GM11168 (cell line): Measurements from ENCODE around the gene FBF1.
"Not testable (repeated sequence)": the region's sequence is repeated elsewhere in the genome, so short reads cannot be mapped to it uniquely, and the experiment has no call there.

Experiments used
- in situ Hi-C: fragments of 300-500 bp; cut with MboI; formaldehyde crosslinking; loops from one replicate; pipeline ENCODE4 v1.12.0; 2022; ENCODE audit warnings: low sequenced_read_pairs; ENCODE audit not compliant: unreplicated experiment

FBF1 gene

GRCh38 chr17:75899767-75900468 is 40.9 kb downstream of the FBF1 start:
- in situ Hi-C loops, result loop anchor here (25.0 kb wide), 1 partner anchor 412 kb away; the partner anchor contains the start of gene QRICH2

DNA sequence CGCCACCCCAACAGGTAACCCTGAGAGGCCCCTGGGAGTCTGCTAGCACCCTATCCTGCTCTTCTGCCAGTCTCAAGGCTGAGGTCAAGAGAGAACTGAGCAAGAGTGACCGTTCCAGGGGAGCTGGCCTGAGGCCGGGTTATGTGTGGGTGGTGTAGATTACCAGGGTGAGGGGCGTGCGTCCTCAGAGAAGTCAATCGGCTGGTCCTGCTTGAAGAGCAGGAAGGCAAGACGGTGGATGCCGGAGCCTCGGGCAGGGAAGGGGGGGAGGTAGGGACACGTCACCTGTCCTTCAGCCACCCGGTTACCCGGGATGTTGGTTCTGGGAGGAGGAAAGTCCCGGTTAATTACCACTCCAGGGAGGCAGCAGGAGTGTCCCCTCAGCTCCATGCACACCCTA is 41.5 kb downstream of the FBF1 start:
- in situ Hi-C loops, result no loop called here

DNA sequence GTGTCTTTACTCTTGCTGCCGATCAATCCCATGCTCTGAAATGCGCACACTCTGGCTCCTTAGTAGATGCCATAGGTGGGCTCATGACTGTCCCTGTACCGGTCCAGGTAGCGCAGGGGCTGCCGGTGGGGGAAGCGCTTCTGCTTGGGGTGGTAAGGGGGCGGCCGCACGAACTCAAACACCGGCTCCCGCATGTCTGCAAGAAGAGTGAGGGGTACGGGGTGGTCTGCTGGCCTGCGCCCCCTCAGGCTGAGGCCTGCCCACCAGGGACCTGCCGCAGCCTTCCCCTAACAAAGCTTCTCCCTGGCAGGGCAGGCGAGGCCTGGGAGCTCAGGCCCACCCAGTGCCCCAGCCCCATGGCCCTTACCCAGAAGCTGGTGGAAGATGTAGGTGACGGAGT is 42.1 kb downstream of the FBF1 start:
- in situ Hi-C loops, result no loop called here

- in situ Hi-C loops, result no loop called here
These were observed 42.8 kb downstream of the FBF1 start for GRCh38 chr17:75898065-75898464.

- in situ Hi-C loops, result no loop called here
These were observed 43.5 kb downstream of the FBF1 start for GRCh38 chr17:75897160-75898019.

DNA sequence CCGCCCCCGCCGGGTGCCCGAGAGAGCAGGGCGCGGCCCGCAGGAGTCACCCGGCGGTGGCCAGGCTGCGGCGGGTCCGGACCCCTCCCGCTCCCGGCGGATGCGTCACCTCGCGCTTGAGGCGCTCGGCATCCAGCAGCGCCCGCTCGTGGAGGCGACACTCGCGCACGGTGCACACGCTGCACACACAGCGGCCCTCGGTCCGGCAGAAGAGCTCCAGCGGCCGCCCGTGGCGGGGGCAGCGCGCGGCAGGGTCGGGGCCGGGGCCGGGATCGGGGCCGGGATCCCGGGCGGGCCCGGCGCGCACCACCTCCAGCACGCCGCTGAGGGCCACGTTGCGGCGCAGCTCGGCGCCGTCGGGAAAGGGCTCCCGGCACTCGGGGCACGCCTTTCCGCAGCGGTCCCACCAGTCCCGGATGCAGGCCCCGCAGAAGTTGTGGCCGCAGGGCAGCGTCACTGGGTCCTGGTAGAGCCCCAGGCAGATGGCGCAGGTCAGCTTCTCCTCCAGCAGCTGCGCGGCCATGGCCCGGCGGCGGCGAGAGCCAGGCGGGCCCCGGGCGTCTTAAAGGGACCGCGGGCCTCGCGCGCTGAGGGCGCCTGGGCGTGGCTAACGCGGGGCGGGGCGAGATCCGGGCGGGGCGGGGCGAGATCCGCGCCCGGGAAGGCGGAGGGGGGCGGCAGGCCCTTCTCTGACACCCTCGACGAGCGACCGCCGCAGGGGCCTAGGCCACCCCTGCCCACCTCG is 44.3 kb downstream of the FBF1 start, which contains the start of gene TRIM65:
TSS of gene TRIM65 (minus strand) at position 537 of the 745 bp plus-strand sequence. CDS start at position 523, 14 bp downstream.
- in situ Hi-C loops, result no loop called here

DNA sequence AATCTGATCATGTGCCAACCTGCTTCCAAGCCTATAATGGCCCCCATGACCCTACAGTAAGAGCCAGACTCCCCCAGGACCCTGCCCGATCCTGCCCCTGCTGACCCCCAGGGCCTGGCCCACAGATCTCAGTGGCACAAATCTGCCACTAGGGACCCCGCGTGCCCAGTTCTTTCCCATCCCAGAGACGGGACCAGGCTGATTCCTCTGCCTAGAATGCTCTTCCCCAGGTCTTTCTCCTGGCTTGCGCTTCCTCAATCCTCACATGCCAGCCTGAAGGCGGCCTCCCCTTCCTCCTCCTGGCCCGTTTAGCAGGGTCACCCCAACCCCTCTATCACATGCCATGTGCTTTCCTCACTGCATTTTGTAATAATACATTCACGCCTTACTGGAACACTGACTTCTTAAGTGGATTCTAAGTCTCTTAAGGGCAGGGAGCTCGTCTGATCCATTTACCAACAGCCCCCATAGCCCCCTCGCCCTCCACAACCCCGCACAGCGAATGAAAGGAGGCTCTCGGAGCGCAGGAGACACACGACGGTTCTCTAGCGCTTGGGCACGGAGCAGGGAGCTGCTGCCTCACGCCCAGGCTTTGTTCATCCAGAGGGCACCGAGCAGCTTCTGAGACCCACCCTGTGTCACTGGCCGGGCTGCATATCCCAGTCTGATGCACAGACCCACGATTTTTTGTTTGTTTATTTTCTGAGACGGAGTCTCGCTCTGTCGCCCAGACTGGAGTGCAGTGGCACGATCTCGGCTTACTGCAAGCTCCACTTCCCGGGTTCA is 45.3 kb downstream of the FBF1 start:
- in situ Hi-C loops, result no loop called here

- in situ Hi-C loops, result no loop called here
These were observed 46.7 kb downstream of the FBF1 start for GRCh38 chr17:75894049-75894733.

DNA sequence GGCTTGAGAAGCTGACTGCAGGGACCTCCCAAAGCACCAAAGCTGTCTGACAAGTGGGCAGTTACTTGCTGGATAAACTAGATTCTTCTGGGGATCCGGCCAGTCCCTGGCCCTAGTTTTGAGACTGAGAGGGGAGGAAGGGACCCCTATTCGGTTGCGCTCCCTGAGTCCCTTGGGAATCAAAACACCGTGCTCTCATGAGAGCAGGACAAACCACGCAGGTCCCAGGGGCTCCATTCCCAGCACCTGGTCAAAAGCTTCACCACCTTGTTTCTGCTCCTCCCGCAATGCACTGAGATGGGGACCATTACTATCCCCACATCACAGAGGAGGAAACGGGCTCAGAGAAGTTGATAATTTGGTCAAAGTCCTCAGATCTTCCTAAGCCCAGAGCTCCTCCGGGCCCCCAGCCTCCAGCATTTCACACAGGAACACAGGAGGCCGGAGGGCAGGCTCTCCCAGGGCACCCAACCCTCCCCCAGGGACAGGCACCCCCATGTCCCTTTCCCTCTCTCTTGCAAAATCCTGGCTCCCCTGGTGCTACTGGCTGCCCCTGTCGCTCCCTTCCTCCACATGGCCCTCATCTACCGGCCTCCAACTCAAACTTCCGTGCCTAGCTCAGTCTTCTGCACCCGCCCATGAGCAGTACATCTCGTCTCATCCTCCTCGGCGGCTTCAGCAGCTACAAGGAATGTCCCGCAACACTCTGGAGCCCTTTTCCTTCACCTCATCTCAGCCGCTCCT is 47.4 kb downstream of the FBF1 start:
- in situ Hi-C loops, result no loop called here

DNA sequence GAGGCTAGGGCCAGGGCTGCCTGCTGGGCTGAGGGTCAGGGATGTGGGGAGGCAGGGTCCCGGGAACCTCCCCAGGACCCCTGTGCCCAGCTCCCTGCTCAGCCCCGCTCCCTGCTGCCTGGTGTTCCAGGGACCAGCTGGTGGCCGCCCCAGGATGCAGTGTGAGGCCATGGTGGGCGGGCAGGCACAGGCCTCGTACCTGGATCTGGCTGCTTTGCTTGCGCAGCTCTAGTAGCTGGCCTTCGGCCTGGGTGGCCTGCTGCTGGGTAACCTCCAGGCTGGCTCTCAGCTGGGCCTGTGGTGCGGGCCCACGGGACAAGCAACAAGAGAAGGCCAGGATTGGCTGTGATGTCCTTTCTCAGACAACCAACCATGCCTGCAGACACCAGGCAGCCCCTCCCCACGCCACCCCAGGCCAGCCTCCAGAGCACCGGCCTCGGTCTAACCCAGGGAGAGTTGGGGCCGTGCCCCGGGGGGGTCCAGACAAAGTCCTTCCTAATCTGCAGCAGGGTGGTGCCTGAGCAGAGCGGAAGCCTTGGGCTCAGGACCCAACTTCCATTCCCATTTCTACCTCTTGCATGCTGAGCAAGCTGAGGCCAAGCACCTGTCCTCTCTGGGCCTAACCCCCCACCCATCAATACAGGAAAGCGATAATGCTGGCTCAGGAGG is 48.2 kb downstream of the FBF1 start:
- in situ Hi-C loops, result no loop called here

GRCh38 chr17:75891605-75892555 is 49.0 kb downstream of the FBF1 start:
- in situ Hi-C loops, result no loop called here

DNA sequence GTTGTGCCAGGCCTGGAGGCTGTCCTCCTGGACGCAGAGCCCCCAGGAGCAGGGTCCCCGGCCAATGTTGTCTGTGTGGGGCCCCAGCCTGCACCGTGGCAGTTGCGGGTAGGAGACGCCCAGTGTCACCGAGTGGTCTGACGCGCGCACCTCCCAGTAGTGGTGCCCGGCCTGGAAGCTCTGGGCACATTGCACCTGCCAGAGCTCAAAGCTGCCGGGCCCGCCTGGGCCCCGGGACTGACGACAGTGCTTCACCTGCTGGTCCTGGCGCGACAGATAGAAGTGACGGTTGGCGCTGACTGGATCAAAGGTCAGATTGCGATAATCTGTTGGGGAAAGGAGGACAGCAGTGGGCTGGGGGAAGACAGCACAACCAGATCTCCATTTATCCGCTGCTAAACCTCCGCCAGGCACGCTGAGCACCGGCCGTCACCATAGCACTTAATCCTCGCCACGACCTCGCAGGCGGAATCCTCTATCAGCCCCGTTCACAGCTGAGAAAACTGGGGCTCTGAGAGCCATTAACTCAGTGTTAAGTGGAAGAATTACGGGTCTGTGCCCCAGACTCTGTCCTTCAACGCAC is 49.7 kb downstream of the FBF1 start:
- in situ Hi-C loops, result no loop called here

DNA sequence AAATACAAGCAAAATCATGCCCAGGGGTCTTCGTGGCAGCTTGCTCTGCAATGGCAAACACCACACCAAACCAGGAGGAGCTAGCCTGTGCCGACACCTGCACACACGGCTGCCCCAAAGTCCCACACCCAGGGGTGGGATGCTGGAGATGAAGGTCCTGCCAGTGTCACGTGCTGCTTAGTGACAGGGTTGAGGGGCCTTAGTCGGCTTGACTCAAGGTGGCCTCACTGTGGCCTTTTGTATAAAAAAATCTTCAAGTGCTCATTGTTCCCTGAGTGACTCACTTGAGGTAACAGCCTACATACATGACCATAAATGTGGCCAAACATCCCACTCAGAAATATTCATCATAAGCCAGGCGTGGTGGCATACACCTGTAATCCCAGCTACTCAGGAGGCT is 51.4 kb downstream of the FBF1 start:
- in situ Hi-C loops, result no loop called here

DNA sequence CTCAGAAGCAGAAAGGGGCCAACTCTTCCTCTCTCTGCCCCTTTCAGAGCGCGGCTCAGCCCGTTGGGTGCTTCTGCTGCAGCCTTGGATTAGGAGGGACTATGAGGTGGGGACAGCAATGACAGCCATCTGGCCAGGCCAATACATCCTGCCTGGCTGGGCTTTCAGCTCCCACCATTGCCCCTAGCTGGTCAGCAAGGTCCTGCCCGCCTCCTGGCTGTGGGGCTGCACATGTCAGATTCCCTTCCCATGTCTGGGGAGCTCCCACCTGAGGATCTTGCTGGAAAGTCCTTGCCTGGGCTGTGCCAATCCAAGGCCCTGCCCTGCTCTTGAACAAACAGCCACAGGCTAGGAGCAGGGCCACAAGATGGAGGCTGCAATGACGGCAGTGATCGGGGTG is 52.4 kb downstream of the FBF1 start:
- in situ Hi-C loops, result no loop called here

GRCh38 chr17:75885860-75886259 is 55.0 kb downstream of the FBF1 start:
- in situ Hi-C loops, result not testable (repeated sequence)

DNA sequence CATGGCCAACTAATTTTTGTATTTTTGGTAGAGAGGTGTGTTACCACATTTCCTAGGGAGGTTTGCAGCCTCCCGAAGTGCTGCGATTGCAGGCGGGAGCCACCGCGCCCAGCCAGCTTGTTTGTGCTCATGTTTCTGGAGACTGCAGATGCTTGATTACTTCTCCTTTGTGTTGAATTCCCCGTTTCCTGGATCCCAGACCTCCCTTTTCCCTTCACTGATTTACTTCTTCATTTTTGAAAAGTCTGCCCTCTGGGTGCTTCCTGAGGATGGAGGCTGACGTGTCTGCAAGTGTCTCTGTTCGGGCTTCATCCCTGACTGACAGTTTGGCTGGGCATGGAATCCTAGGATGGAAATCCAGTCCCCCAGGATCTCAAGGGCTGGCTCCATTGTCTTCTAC is 55.4 kb downstream of the FBF1 start:
- in situ Hi-C loops, result no loop called here
